ENCODE data around the gene PWWP2B. TPM values are rescaled to one million over a fixed set of nuclear protein-coding genes. Genes with fewer than 3 reads are reported as not detected.

PWWP2B gene
- total and polyA plus RNA-seq, 2 of the 13 experiments (the other 11 are each of a cell fraction or from before 2014, with no cell fraction given), result 2.3 to 4.7 TPM

DNA sequence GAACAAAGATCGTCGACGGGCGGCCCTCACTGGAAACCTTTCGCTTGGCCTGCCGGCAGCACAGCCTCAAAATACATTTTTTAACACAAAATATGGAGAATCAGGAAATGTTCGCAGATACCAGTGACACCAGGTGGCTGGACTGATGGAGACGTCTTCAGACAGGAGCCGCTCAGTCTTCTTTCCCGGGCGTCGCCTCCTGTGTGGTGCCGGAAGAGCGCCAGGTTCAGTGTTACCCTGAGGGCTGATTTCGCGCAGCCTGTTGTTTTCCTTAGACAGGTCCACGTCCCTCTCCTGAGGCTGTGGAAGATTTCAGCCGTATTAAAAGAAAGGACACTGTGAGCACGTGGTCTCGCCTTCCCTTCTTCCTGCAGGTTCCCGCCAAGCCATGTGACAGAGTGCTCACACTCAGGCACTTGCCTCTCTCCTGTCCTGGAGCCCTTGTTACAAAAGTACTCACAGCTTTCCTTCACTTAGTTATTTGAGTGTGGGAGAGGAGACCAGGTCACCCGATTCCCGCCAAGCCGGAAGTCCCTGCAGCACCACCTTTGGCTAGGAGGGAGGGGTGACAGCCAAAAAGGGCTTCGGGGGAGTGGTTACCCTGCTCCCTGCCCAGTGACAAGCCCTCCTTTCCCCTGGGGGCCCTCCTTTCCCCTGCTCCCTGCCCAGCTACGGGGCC lies 21.7 kb upstream of the PWWP2B start (continued):
- TF ChIP-seq, protein P1, sequence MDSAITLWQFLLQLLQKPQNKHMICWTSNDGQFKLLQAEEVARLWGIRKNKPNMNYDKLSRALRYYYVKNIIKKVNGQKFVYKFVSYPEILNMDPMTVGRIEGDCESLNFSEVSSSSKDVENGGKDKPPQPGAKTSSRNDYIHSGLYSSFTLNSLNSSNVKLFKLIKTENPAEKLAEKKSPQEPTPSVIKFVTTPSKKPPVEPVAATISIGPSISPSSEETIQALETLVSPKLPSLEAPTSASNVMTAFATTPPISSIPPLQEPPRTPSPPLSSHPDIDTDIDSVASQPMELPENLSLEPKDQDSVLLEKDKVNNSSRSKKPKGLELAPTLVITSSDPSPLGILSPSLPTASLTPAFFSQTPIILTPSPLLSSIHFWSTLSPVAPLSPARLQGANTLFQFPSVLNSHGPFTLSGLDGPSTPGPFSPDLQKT (CRISPR knock-in tag; IDR thresholded peaks at IDR 0.05; ENCODE audit: borderline replicate concordance), result no peak
- TF ChIP-seq CCAR2 (optimal IDR thresholded peaks at IDR 0.05; ENCODE audit: low read depth, low read length) (no peak), FOXA1 (IDR thresholded peaks at IDR 0.05) (no peak), FOXA1 (CRISPR knock-in tag; IDR thresholded peaks at IDR 0.05) (no peak), ZFP37 (CRISPR knock-in tag; IDR thresholded peaks at IDR 0.05; ENCODE audit: borderline replicate concordance) (no peak), SMAD9 (CRISPR knock-in tag; IDR thresholded peaks at IDR 0.05) (no peak), THAP11 (CRISPR knock-in tag; IDR thresholded peaks at IDR 0.05) (no peak), NR2C2 (CRISPR knock-in tag; IDR thresholded peaks at IDR 0.05; ENCODE audit: borderline replicate concordance) (0 out of 2 replicates have a peak, but pooled peaks have one; percentile 33), NFKBIZ (CRISPR knock-in tag; IDR thresholded peaks at IDR 0.05) (no peak), MIER2 (CRISPR knock-in tag; IDR thresholded peaks at IDR 0.05) (no peak), CBX5 (CRISPR knock-in tag; IDR thresholded peaks at IDR 0.05; ENCODE audit: borderline replicate concordance) (no peak), ZNF773 (CRISPR knock-in tag; IDR thresholded peaks at IDR 0.05; ENCODE audit: borderline replicate concordance) (no peak), NR1H2 (CRISPR knock-in tag; IDR thresholded peaks at IDR 0.05; ENCODE audit: borderline replicate concordance, low read depth) (no peak), KDM6A (CRISPR knock-in tag; IDR thresholded peaks at IDR 0.05; ENCODE audit: low read depth) (no peak), ZNF460 (CRISPR knock-in tag; IDR thresholded peaks at IDR 0.05; ENCODE audit: borderline replicate concordance) (no peak), SMYD3 (CRISPR knock-in tag; IDR thresholded peaks at IDR 0.05) (no peak), PITX1 (CRISPR knock-in tag; IDR thresholded peaks at IDR 0.05) (no peak), RARA (CRISPR knock-in tag; IDR thresholded peaks at IDR 0.05) (0 out of 2 replicates have a peak, but pooled peaks have one; percentile 29), PLRG1 (conservative IDR thresholded peaks at IDR 0.05) (no peak), ZNF556 (CRISPR knock-in tag; IDR thresholded peaks at IDR 0.05; ENCODE audit: borderline replicate concordance) (no peak), ZNF644 (CRISPR knock-in tag; IDR thresholded peaks at IDR 0.05; ENCODE audit: low read depth) (no peak)
- TF ChIP-seq, protein P2, sequence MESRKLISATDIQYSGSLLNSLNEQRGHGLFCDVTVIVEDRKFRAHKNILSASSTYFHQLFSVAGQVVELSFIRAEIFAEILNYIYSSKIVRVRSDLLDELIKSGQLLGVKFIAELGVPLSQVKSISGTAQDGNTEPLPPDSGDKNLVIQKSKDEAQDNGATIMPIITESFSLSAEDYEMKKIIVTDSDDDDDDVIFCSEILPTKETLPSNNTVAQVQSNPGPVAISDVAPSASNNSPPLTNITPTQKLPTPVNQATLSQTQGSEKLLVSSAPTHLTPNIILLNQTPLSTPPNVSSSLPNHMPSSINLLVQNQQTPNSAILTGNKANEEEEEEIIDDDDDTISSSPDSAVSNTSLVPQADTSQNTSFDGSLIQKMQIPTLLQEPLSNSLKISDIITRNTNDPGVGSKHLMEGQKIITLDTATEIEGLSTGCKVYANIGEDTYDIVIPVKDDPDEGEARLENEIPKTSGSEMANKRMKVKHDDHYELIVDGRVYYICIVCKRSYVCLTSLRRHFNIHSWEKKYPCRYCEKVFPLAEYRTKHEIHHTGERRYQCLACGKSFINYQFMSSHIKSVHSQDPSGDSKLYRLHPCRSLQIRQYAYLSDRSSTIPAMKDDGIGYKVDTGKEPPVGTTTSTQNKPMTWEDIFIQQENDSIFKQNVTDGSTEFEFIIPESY (CRISPR knock-in tag; IDR thresholded peaks at IDR 0.05), result peak; percentile 79
- TF ChIP-seq, protein P3, sequence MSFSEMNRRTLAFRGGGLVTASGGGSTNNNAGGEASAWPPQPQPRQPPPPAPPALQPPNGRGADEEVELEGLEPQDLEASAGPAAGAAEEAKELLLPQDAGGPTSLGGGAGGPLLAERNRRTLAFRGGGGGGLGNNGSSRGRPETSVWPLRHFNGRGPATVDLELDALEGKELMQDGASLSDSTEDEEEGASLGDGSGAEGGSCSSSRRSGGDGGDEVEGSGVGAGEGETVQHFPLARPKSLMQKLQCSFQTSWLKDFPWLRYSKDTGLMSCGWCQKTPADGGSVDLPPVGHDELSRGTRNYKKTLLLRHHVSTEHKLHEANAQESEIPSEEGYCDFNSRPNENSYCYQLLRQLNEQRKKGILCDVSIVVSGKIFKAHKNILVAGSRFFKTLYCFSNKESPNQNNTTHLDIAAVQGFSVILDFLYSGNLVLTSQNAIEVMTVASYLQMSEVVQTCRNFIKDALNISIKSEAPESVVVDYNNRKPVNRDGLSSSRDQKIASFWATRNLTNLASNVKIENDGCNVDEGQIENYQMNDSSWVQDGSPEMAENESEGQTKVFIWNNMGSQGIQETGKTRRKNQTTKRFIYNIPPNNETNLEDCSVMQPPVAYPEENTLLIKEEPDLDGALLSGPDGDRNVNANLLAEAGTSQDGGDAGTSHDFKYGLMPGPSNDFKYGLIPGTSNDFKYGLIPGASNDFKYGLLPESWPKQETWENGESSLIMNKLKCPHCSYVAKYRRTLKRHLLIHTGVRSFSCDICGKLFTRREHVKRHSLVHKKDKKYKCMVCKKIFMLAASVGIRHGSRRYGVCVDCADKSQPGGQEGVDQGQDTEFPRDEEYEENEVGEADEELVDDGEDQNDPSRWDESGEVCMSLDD (CRISPR knock-in tag; IDR thresholded peaks at IDR 0.05; ENCODE audit: borderline replicate concordance), result no peak
- TF ChIP-seq, protein P4, sequence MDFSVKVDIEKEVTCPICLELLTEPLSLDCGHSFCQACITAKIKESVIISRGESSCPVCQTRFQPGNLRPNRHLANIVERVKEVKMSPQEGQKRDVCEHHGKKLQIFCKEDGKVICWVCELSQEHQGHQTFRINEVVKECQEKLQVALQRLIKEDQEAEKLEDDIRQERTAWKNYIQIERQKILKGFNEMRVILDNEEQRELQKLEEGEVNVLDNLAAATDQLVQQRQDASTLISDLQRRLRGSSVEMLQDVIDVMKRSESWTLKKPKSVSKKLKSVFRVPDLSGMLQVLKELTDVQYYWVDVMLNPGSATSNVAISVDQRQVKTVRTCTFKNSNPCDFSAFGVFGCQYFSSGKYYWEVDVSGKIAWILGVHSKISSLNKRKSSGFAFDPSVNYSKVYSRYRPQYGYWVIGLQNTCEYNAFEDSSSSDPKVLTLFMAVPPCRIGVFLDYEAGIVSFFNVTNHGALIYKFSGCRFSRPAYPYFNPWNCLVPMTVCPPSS (IDR thresholded peaks at IDR 0.05), result no peak
